ENCODE results near the gene ZNF74. TPM values are rescaled to one million over a fixed set of nuclear protein-coding genes. Genes with fewer than 3 reads are reported as not detected.
A peak's percentile ranks its signal among the peaks of the same experiment; 100 is the strongest.

ZNF74 gene
- total and polyA plus RNA-seq, 9 donors = 11.7 to 24.4 (median 16.6) TPM

DNA sequence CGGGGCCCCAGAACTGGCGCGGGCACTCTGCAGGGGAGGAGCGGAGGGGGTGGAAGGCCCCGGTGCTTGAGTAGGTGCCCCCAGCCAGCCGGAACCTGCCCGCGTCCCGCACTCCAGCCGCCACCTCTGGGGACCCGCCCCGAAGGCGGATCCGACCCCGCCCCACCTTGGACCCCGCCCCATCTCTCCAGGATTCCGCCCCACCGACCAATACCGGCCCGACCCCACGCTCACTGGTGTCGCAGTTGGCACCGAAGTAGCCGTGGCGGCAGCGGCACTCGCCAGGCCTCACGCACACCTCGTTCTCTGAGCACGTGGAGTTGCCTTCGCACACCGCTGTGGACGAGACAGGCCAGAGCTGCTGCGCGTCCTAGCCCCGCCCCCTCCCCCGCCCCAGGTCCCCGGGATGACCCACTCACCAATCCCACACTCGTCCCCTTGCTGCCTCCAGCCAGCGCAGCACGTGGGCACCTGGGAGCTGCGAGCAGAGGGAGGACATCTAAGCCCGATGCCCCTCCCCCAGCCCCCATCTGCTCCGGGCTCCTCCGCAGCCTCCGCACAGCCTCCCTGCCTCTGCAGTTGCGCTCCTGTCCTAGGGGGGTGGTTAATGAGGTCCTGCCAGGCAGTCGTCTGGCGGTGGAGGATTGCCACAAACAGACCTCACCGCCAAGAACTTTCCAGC, 37.7 kb downstream of the ZNF74 start:
- H3K36me3 ChIP-seq (ENCODE audit: control insufficient read depth, insufficient read depth, low read length) = peaks cover 36% of the 10 kb centered on the region
- H3K27ac ChIP-seq (ENCODE audit: low read length) = no peak overlapping the region
- no peak for DNase-seq
- 32% methylated on average over 30 of the region's 50 CpGs for WGBS (ENCODE audit: insufficient coverage)
- H3K4me3 ChIP-seq (ENCODE audit: low read length) = no peak overlapping the region
- H3K9me3 ChIP-seq (replicated peaks; ENCODE audit: control insufficient read depth, low read depth, low read length) = no peaks in the 10 kb centered on the region
- H3K27me3 ChIP-seq (ENCODE audit: control insufficient read depth, insufficient read depth, low read length) = peaks cover 36% of the 10 kb centered on the region
- peaks cover 40% of the 10 kb centered on the region for H3K4me1 ChIP-seq (ENCODE audit: control insufficient read depth, insufficient read depth, low read length)

DNA sequence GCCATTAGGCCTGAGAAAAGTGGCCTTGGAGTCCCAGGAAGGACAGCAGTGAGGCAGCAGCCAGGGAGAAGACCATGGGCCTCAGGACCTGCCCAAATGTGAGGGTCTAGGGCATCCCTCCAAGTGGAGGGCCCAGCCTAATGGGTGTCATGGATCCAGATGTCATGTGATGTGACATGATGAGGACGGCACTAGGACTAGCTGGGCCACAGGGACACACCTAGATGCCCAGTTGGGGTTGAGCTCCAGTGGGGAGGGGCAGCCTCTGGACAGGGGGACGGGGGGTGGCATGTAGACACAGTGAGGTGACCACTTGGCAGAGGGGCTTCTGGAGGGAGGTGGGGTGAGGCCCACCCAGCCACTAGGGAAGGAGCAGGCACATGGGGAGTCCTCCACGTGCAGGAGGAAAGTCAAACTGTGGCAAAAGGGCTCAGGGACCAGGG, 38.3 kb downstream of the ZNF74 start:
- Histone ChIP-seq H3K27me3 (ENCODE audit: control insufficient read depth, insufficient read depth, low read length) (peaks cover 33% of the 10 kb centered on the region), H3K27ac (ENCODE audit: low read length) (no peak overlapping the region), H3K9me3 (replicated peaks; ENCODE audit: control insufficient read depth, low read depth, low read length) (no peaks in the 10 kb centered on the region), H3K4me3 (ENCODE audit: low read length) (no peak overlapping the region), H3K36me3 (ENCODE audit: control insufficient read depth, insufficient read depth, low read length) (peaks cover 31% of the 10 kb centered on the region), H3K4me1 (ENCODE audit: control insufficient read depth, insufficient read depth, low read length) (peaks cover 46% of the 10 kb centered on the region)
- no peak for DNase-seq
- WGBS (ENCODE audit: insufficient coverage) = 75% methylated on average over 3 of the region's 3 CpGs

DNA sequence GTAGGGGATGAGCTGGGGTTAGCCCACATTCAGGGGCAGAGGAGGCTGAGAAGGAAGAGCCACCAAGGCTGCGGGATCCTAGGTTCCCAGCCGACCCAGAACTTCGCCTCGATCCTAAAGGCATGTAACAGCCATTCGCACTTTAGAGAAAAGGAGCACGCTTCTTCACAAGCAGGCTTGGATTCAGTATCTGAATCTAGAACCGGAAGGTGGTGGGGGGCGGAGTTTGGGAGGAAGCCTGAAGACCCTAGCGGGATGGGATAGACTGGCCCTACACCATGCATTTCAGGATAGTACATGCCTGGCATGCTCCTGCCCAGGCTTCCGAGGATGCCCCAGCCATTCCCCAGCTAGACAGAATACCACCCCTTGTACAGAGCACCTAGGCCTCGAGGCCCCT, 39.2 kb downstream of the ZNF74 start:
- DNase-seq = no peak
- peaks cover 50% of the 10 kb centered on the region for H3K4me1 ChIP-seq (ENCODE audit: control insufficient read depth, insufficient read depth, low read length)
- H3K4me3 ChIP-seq (ENCODE audit: low read length) = no peak overlapping the region
- no peak overlapping the region for H3K27ac ChIP-seq (ENCODE audit: low read length)
- 76% methylated on average over 11 of the region's 11 CpGs for WGBS (ENCODE audit: insufficient coverage)
- H3K9me3 ChIP-seq (replicated peaks; ENCODE audit: control insufficient read depth, low read depth, low read length) = no peaks in the 10 kb centered on the region
- H3K36me3 ChIP-seq (ENCODE audit: control insufficient read depth, insufficient read depth, low read length) = peaks cover 24% of the 10 kb centered on the region
- peaks cover 33% of the 10 kb centered on the region for H3K27me3 ChIP-seq (ENCODE audit: control insufficient read depth, insufficient read depth, low read length)

DNA sequence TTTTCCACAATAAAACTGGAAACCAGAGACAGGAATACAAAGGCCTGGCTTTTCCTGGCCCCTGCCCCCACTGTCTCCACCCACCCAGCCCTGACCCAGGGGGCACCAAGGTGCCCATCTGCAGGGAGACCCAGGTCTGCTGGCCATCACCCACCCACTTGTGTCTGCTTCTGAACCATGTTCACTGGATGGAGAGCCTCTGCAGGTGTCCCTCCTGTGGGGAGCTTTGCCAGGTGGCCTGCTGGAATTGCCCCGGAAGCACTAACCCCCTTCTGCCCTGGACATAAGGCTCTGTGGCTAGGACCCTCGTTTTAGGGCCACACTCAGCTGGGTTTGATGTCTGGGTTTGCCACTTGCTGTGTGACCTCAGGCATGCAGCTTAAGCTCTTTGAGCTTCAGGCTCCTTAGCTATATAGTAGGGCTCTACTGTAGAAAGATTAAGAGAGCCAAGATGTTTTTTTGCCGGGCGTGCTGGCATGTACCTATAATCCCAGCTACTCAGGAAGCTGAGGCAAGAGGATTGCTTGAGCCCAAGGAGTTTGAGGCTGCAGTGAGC, 39.8 kb downstream of the ZNF74 start:
- DNase-seq = no peak
- Histone ChIP-seq H3K27me3 (ENCODE audit: control insufficient read depth, insufficient read depth, low read length) (peaks cover 35% of the 10 kb centered on the region), H3K36me3 (ENCODE audit: control insufficient read depth, insufficient read depth, low read length) (peaks cover 20% of the 10 kb centered on the region), H3K4me1 (ENCODE audit: control insufficient read depth, insufficient read depth, low read length) (peaks cover 56% of the 10 kb centered on the region), H3K9me3 (replicated peaks; ENCODE audit: control insufficient read depth, low read depth, low read length) (no peaks in the 10 kb centered on the region), H3K27ac (ENCODE audit: low read length) (no peak overlapping the region), H3K4me3 (ENCODE audit: low read length) (no peak overlapping the region)
- 71% methylated on average over 3 of the region's 4 CpGs for WGBS (ENCODE audit: insufficient coverage)

GRCh38 chr22:20434264-20434751, 40.4 kb downstream of the ZNF74 start:
- WGBS (ENCODE audit: insufficient coverage) = 81% methylated on average over 12 of the region's 12 CpGs
- peaks cover 16% of the 10 kb centered on the region for H3K36me3 ChIP-seq (ENCODE audit: control insufficient read depth, insufficient read depth, low read length)
- H3K4me1 ChIP-seq (ENCODE audit: control insufficient read depth, insufficient read depth, low read length) = peaks cover 60% of the 10 kb centered on the region
- H3K27ac ChIP-seq (ENCODE audit: low read length) = no peak overlapping the region
- no peaks in the 10 kb centered on the region for H3K9me3 ChIP-seq (replicated peaks; ENCODE audit: control insufficient read depth, low read depth, low read length)
- DNase-seq = no peak
- peaks cover 32% of the 10 kb centered on the region for H3K27me3 ChIP-seq (ENCODE audit: control insufficient read depth, insufficient read depth, low read length)
- no peak overlapping the region for H3K4me3 ChIP-seq (ENCODE audit: low read length)

DNA sequence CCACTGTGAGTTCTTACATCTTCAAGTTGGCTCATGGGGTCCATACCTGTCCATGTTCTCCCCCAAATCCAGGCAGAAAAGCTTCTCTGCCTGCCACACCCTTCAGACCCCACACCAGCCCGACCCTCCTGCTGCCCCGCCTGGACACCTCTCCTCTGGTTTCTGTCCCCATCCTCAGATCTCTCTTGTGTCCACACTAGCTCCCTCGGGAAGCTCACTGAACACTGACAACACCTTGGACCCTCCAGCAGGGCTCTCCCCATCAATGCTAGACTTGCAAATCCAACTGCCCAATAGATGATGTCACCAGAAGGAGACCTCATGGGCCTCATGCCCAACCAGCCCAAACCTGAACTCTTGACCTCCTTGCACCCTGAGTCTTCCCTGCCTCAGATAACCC, 40.8 kb downstream of the ZNF74 start:
- H3K9me3 ChIP-seq (replicated peaks; ENCODE audit: control insufficient read depth, low read depth, low read length) = no peaks in the 10 kb centered on the region
- peaks cover 28% of the 10 kb centered on the region for H3K27me3 ChIP-seq (ENCODE audit: control insufficient read depth, insufficient read depth, low read length)
- no peak overlapping the region for H3K27ac ChIP-seq (ENCODE audit: low read length)
- DNase-seq = no peak
- H3K4me3 ChIP-seq (ENCODE audit: low read length) = no peak overlapping the region
- WGBS (ENCODE audit: insufficient coverage) = 91% methylated on average over 3 of the region's 3 CpGs
- H3K36me3 ChIP-seq (ENCODE audit: control insufficient read depth, insufficient read depth, low read length) = peaks cover 11% of the 10 kb centered on the region
- H3K4me1 ChIP-seq (ENCODE audit: control insufficient read depth, insufficient read depth, low read length) = peaks cover 60% of the 10 kb centered on the region

GRCh38 chr22:20435436-20436306, 41.7 kb downstream of the ZNF74 start:
- DNase-seq = no peak
- H3K27me3 ChIP-seq (ENCODE audit: control insufficient read depth, insufficient read depth, low read length) = peaks cover 19% of the 10 kb centered on the region
- no peaks in the 10 kb centered on the region for H3K9me3 ChIP-seq (replicated peaks; ENCODE audit: control insufficient read depth, low read depth, low read length)
- peaks cover 5% of the 10 kb centered on the region for H3K36me3 ChIP-seq (ENCODE audit: control insufficient read depth, insufficient read depth, low read length)
- WGBS (ENCODE audit: insufficient coverage) = 34% methylated on average over 9 of the region's 11 CpGs
- H3K4me3 ChIP-seq (ENCODE audit: low read length) = peak overlapping the region; percentile 44
- H3K27ac ChIP-seq (ENCODE audit: low read length) = no peak overlapping the region
- peaks cover 59% of the 10 kb centered on the region for H3K4me1 ChIP-seq (ENCODE audit: control insufficient read depth, insufficient read depth, low read length)

- Histone ChIP-seq H3K27ac (ENCODE audit: low read length) (no peak overlapping the region), H3K4me1 (ENCODE audit: control insufficient read depth, insufficient read depth, low read length) (peaks cover 60% of the 10 kb centered on the region), H3K27me3 (ENCODE audit: control insufficient read depth, insufficient read depth, low read length) (peaks cover 15% of the 10 kb centered on the region), H3K4me3 (ENCODE audit: low read length) (peak overlapping the region; percentile 85), H3K9me3 (replicated peaks; ENCODE audit: control insufficient read depth, low read depth, low read length) (no peaks in the 10 kb centered on the region), H3K36me3 (ENCODE audit: control insufficient read depth, insufficient read depth, low read length) (peaks cover 5% of the 10 kb centered on the region)
- under 1% methylated on average over 51 of the region's 56 CpGs for WGBS (ENCODE audit: insufficient coverage)
- peak; percentile 71 for DNase-seq
These were observed 42.4 kb downstream of the ZNF74 start for GRCh38 chr22:20436307-20436767.

- H3K27ac ChIP-seq (ENCODE audit: low read length) = peak overlapping the region; percentile 72
- peaks cover 9% of the 10 kb centered on the region for H3K36me3 ChIP-seq (ENCODE audit: control insufficient read depth, insufficient read depth, low read length)
- WGBS (ENCODE audit: insufficient coverage) = under 1% methylated on average over 61 of the region's 61 CpGs
- DNase-seq = peak; percentile 53
- no peaks in the 10 kb centered on the region for H3K9me3 ChIP-seq (replicated peaks; ENCODE audit: control insufficient read depth, low read depth, low read length)
- H3K27me3 ChIP-seq (ENCODE audit: control insufficient read depth, insufficient read depth, low read length) = peaks cover 9% of the 10 kb centered on the region
- H3K4me1 ChIP-seq (ENCODE audit: control insufficient read depth, insufficient read depth, low read length) = peaks cover 56% of the 10 kb centered on the region
- H3K4me3 ChIP-seq (ENCODE audit: low read length) = peak overlapping the region; percentile 85
These were observed 43.0 kb downstream of the ZNF74 start for GRCh38 chr22:20436768-20437612.

Measured in muscle of leg (tissue), 11 donors.